Loucy (cell line): Measurements from ENCODE around the gene VWC2L.

Experiments used
- H2AFZ ChIP-seq: fragments of 200-600 bp; sonication (generic); 2 replicates; pipeline ENCODE4 v1.6.0; 2016; ENCODE audit warnings: antibody characterized with exemption, mild to moderate bottlenecking, low read length, moderate library complexity
- H3F3A ChIP-seq: fragments of 200-600 bp; 2 replicates; pipeline ENCODE4 v1.6.0; 2016; ENCODE audit warnings: antibody characterized with exemption, low read depth, mild to moderate bottlenecking
- H3K27me3 ChIP-seq: fragments of 200-600 bp; sonication (generic); 2 replicates; pipeline ENCODE4 v1.6.1; 2014; ENCODE audit warnings: low read length, mild to moderate bottlenecking; ENCODE audit not compliant: insufficient read depth, poor library complexity, severe bottlenecking
- H3K36me3 ChIP-seq: fragments of 200-600 bp; sonication (generic); 2 replicates; pipeline ENCODE4 v1.6.1; 2016; ENCODE audit warnings: low read length; ENCODE audit not compliant: insufficient read depth
- H3K4me1 ChIP-seq: fragments of 200-600 bp; sonication (generic); 2 replicates; pipeline ENCODE4 v1.5.1; 2014; ENCODE audit warnings: low read length, mild to moderate bottlenecking; ENCODE audit not compliant: insufficient read depth, poor library complexity, severe bottlenecking
- H3K4me2 ChIP-seq: fragments of 200-600 bp; sonication (generic); 2 replicates; pipeline ENCODE4 v1.6.0; 2014; ENCODE audit warnings: antibody characterized with exemption, low read length, low read depth, mild to moderate bottlenecking; ENCODE audit not compliant: poor library complexity, severe bottlenecking
- H3K4me3 ChIP-seq: fragments of 200-600 bp; sonication (generic); 2 replicates; pipeline ENCODE4 v1.5.1; 2014; ENCODE audit warnings: low read length, mild to moderate bottlenecking, mixed read lengths; ENCODE audit not compliant: poor library complexity, severe bottlenecking
- H3K79me2 ChIP-seq: fragments of 200-600 bp; sonication (generic); 2 replicates; pipeline ENCODE4 v1.6.1; 2014; ENCODE audit warnings: low read length; ENCODE audit not compliant: insufficient read depth
- H3K9ac ChIP-seq: fragments of 200-600 bp; sonication (generic); 2 replicates; pipeline ENCODE4 v1.6.0; 2014; ENCODE audit warnings: mild to moderate bottlenecking, low read depth, low read length, moderate library complexity; ENCODE audit not compliant: poor library complexity, severe bottlenecking
- H3K9me2 ChIP-seq: fragments of 200-600 bp; sonication (generic); replicated peaks from 2 replicates; pipeline ENCODE4 v1.6.1; 2016; ENCODE audit warnings: low read depth, low read length, mixed read lengths
- H3K9me3 ChIP-seq: fragments of 200-600 bp; sonication (generic); 2 replicates; pipeline ENCODE4 v1.6.1; 2014; ENCODE audit warnings: mild to moderate bottlenecking, antibody characterized with exemption, low read length, low read depth; ENCODE audit not compliant: insufficient read depth
- H4K20me1 ChIP-seq: fragments of 200-600 bp; sonication (generic); 2 replicates; pipeline ENCODE4 v1.6.0; 2014; ENCODE audit warnings: antibody characterized with exemption, low read length, mild to moderate bottlenecking; ENCODE audit not compliant: insufficient read depth, poor library complexity, severe bottlenecking
- CTCF ChIP-seq: fragments of 200-600 bp; sonication (generic); conservative IDR thresholded peaks from 2 replicates; pipeline ENCODE4 v1.5.1; 2014; ENCODE audit warnings: mild to moderate bottlenecking, antibody characterized with exemption, low read length
- EZH2phosphoT487 ChIP-seq: fragments of 200-600 bp; IDR thresholded peaks from 2 replicates; pipeline ENCODE4 v1.6.1; 2018; ENCODE audit warnings: antibody characterized with exemption, mild to moderate bottlenecking, moderate library complexity, borderline replicate concordance

The VWC2L gene

DNA sequence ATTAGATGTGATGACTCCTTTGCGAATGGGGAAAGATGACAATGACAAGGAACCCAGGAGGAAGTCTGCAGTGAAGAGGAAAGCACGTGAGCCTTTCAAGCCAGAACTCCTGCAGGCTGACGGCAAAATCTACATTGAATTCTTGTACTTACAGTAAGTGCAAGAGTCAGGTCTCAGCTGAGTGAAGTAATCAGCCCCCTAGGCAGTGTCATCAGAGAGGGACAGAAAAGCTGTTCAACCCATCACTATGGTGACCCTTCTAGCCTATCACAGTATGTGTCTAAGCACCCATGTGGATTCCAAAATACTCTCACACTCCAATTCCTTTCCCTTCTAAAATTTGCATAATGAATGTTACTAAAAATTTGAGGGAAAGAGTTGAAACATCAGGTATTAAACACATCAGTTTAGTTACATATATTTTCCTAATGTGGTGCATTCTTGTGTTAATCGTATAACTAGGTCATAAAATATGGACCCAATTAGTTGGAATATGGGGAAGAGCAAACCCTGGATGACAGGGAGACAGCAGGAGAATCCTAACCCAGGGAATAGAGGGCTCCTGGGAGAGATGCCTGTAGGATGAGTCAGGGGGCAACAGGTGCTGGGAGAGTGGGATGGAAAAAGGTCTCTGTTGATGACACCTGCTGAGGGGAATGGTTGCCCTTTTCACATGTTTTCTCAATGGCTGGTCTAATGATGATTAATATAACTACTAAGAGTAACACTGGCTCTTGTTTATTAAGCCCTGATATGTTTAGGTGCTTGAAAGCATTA, 39.5 kb downstream of the VWC2L start:
- Histone ChIP-seq H3K4me2 (no peak overlapping the region), H4K20me1 (no peaks in the 10 kb centered on the region), H3K36me3 (no peaks in the 10 kb centered on the region), H3F3A (no peaks in the 10 kb centered on the region), H3K27me3 (no peaks in the 10 kb centered on the region), H3K4me3 (no peak overlapping the region), H3K9me2 (no peaks in the 10 kb centered on the region), H3K9ac (no peak overlapping the region), H3K79me2 (no peaks in the 10 kb centered on the region), H3K9me3 (no peaks in the 10 kb centered on the region), H3K4me1 (no peaks in the 10 kb centered on the region), H2AFZ (no peak overlapping the region)
- no peak for TF ChIP-seq EZH2phosphoT487
- no peak for TF ChIP-seq CTCF

DNA sequence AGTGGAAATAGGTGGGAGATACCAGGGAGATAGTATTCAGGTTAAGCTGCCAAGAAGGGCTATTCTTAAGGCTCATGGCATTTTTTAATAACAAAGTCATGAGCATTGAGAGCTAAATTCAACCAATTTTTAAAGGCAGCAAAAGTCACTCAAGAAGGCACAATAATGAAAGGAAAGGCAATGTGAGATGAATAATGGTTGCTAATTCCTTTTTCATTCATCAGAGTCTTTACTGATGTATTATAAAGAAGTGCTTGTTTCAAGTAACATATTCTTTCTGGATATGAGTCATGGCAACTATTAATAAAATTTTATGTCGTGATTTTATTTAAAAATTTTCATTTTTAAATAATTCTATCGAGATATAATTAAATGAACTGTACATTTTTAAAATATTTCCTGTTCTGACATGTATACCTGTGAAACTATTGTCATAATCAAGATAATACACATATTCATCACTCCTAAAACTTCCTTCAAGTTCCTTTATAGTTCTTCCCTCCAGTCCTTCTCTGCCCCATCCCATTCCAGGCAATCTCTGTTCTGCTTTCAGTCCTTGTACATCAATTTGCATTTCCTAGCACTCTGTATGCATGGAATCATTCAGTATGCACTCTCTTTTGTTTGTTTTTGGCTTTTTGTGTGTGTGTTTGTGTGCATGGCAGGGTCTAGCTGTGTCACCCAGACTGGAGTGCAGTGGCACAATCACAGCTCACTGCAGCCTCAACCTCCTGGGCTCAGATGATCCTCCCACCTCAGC, 40.8 kb downstream of the VWC2L start:
- Histone ChIP-seq H3K79me2 (no peaks in the 10 kb centered on the region), H3K36me3 (no peaks in the 10 kb centered on the region), H3K4me3 (no peak overlapping the region), H3K9me2 (no peaks in the 10 kb centered on the region), H4K20me1 (no peaks in the 10 kb centered on the region), H3K4me2 (no peak overlapping the region), H3K9ac (no peak overlapping the region), H3F3A (no peaks in the 10 kb centered on the region), H3K27me3 (no peaks in the 10 kb centered on the region), H3K4me1 (no peaks in the 10 kb centered on the region), H2AFZ (no peak overlapping the region), H3K9me3 (no peaks in the 10 kb centered on the region)
- TF ChIP-seq CTCF = no peak
- TF ChIP-seq EZH2phosphoT487 = no peak

GRCh38 chr2:214465363-214466146, 54.7 kb downstream of the VWC2L start:
- Histone ChIP-seq H3K9ac (no peak overlapping the region), H3K79me2 (no peaks in the 10 kb centered on the region), H3K9me2 (no peaks in the 10 kb centered on the region), H3K9me3 (no peaks in the 10 kb centered on the region), H3K4me3 (no peak overlapping the region), H2AFZ (no peak overlapping the region), H3K4me2 (no peak overlapping the region), H3F3A (no peaks in the 10 kb centered on the region), H3K4me1 (no peaks in the 10 kb centered on the region), H3K36me3 (no peaks in the 10 kb centered on the region), H3K27me3 (no peaks in the 10 kb centered on the region), H4K20me1 (no peaks in the 10 kb centered on the region)
- TF ChIP-seq EZH2phosphoT487 (no peak), CTCF (no peak)
